Measurements from ENCODE around the gene RAD51C. TPM values are rescaled to one million over a fixed set of nuclear protein-coding genes. Genes with fewer than 3 reads are reported as not detected.

The RAD51C gene
- total RNA-seq, 1 experiment from 2014 or later = 15.2 TPM

GRCh38 chr17:58664302-58664701 is 28.1 kb upstream of the RAD51C start:
- no peak for ATAC-seq
- peaks cover 14% of the 10 kb centered on the region for H3K4me1 Mint-ChIP-seq
- no peaks in the 10 kb centered on the region for H3K9me3 Mint-ChIP-seq
- no peaks in the 10 kb centered on the region for H3K36me3 Mint-ChIP-seq
- ChIA-PET CTCF (no interaction called here), POLR2A (no interaction called here)
- no peak for TF ChIP-seq ZNF425 (CRISPR knock-in tag; conservative IDR thresholded peaks at IDR 0.05)
- no peak for TF ChIP-seq JAZF1 (CRISPR knock-in tag; IDR thresholded peaks at IDR 0.05)
- no peak for TF ChIP-seq ESRRA (CRISPR knock-in tag; IDR thresholded peaks at IDR 0.05; ENCODE audit: borderline replicate concordance)
- TF ChIP-seq NFE2L1 (CRISPR knock-in tag; IDR thresholded peaks at IDR 0.05) = no peak
- no peak for TF ChIP-seq GABPB1 (CRISPR knock-in tag; IDR thresholded peaks at IDR 0.05)
- TF ChIP-seq USF2 (CRISPR knock-in tag; IDR thresholded peaks at IDR 0.05) = no peak
- TF ChIP-seq NR2C2 (CRISPR knock-in tag; IDR thresholded peaks at IDR 0.05) = no peak
- DNase-seq (ENCODE audit: low spot score) = no peak
- H3K4me3 Mint-ChIP-seq = no peak overlapping the region
- H3K27ac Mint-ChIP-seq = no peak overlapping the region
- H3K27me3 Mint-ChIP-seq (ENCODE audit: low read depth) = peaks cover 9% of the 10 kb centered on the region

GRCh38 chr17:58665946-58666857 is 26.2 kb upstream of the RAD51C start:
- no peak overlapping the region for H3K27ac Mint-ChIP-seq
- ATAC-seq (no peak), DNase-seq (ENCODE audit: low spot score) (no peak)
- no peaks in the 10 kb centered on the region for H3K9me3 Mint-ChIP-seq
- peaks cover 14% of the 10 kb centered on the region for H3K4me1 Mint-ChIP-seq
- ChIA-PET POLR2A (no interaction called here), CTCF (interaction anchor here (1.4 kb wide), 1 partner anchor 339 kb away, joined by 3 read pairs; no protein-coding TSS in a partner anchor)
- no peaks in the 10 kb centered on the region for H3K36me3 Mint-ChIP-seq
- H3K4me3 Mint-ChIP-seq = no peak overlapping the region
- H3K27me3 Mint-ChIP-seq (ENCODE audit: low read depth) = peaks cover 4% of the 10 kb centered on the region
- TF ChIP-seq RELA (CRISPR knock-in tag; IDR thresholded peaks at IDR 0.05; ENCODE audit: borderline replicate concordance) = no peak
- no peak for TF ChIP-seq FOXJ3 (CRISPR knock-in tag; IDR thresholded peaks at IDR 0.05; ENCODE audit: borderline replicate concordance)
- TF ChIP-seq TEAD1 (CRISPR knock-in tag; IDR thresholded peaks at IDR 0.05) = no peak
- TF ChIP-seq ZNF416 (CRISPR knock-in tag; IDR thresholded peaks at IDR 0.05) = no peak
- TF ChIP-seq FOXP4 (CRISPR knock-in tag; IDR thresholded peaks at IDR 0.05) = no peak
- TF ChIP-seq EMX1 (CRISPR knock-in tag; IDR thresholded peaks at IDR 0.05) = no peak
- TF ChIP-seq ZNF423 (CRISPR knock-in tag; IDR thresholded peaks at IDR 0.05) = no peak
- no peak for TF ChIP-seq ELF4 (CRISPR knock-in tag; IDR thresholded peaks at IDR 0.05; ENCODE audit: low read depth)
- TF ChIP-seq, protein P1, sequence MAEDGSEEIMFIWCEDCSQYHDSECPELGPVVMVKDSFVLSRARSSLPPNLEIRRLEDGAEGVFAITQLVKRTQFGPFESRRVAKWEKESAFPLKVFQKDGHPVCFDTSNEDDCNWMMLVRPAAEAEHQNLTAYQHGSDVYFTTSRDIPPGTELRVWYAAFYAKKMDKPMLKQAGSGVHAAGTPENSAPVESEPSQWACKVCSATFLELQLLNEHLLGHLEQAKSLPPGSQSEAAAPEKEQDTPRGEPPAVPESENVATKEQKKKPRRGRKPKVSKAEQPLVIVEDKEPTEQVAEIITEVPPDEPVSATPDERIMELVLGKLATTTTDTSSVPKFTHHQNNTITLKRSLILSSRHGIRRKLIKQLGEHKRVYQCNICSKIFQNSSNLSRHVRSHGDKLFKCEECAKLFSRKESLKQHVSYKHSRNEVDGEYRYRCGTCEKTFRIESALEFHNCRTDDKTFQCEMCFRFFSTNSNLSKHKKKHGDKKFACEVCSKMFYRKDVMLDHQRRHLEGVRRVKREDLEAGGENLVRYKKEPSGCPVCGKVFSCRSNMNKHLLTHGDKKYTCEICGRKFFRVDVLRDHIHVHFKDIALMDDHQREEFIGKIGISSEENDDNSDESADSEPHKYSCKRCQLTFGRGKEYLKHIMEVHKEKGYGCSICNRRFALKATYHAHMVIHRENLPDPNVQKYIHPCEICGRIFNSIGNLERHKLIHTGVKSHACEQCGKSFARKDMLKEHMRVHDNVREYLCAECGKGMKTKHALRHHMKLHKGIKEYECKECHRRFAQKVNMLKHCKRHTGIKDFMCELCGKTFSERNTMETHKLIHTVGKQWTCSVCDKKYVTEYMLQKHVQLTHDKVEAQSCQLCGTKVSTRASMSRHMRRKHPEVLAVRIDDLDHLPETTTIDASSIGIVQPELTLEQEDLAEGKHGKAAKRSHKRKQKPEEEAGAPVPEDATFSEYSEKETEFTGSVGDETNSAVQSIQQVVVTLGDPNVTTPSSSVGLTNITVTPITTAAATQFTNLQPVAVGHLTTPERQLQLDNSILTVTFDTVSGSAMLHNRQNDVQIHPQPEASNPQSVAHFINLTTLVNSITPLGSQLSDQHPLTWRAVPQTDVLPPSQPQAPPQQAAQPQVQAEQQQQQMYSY (CRISPR knock-in tag; IDR thresholded peaks at IDR 0.05) = no peak
- TF ChIP-seq GABPB1 (CRISPR knock-in tag; IDR thresholded peaks at IDR 0.05) = no peak
- TF ChIP-seq CBFB (CRISPR knock-in tag; IDR thresholded peaks at IDR 0.05; ENCODE audit: low read depth) = no peak
- TF ChIP-seq ARID4B (CRISPR knock-in tag; IDR thresholded peaks at IDR 0.05; ENCODE audit: borderline replicate concordance) = no peak
